IPS-18a (cell line): Measurements from ENCODE around the gene KCNH1.

Experiments
- H3K27ac ChIP-seq: one replicate; pipeline ENCODE4 v1.5.1; 2013; ENCODE audit warnings: low read length
- H3K27me3 ChIP-seq: one replicate; pipeline ENCODE4 v1.6.1; 2013; ENCODE audit warnings: mild to moderate bottlenecking, low read length; ENCODE audit not compliant: control insufficient read depth, insufficient read depth
- H3K36me3 ChIP-seq: one replicate; pipeline ENCODE4 v1.6.1; 2013; ENCODE audit warnings: low read depth, low read length; ENCODE audit not compliant: control insufficient read depth
- H3K4me1 ChIP-seq: one replicate; pipeline ENCODE4 v1.6.1; 2013; ENCODE audit warnings: low read depth, low read length; ENCODE audit not compliant: control insufficient read depth
- H3K4me3 ChIP-seq: one replicate; pipeline ENCODE4 v1.5.1; 2013; ENCODE audit warnings: low read length
- H3K9ac ChIP-seq: one replicate; pipeline ENCODE4 v1.6.1; 2013; ENCODE audit warnings: mild to moderate bottlenecking, low read length, moderate library complexity
- H3K9me3 ChIP-seq: one replicate; pipeline ENCODE4 v1.6.1; 2013; ENCODE audit warnings: low read depth, low read length; ENCODE audit not compliant: control insufficient read depth

KCNH1 gene

DNA sequence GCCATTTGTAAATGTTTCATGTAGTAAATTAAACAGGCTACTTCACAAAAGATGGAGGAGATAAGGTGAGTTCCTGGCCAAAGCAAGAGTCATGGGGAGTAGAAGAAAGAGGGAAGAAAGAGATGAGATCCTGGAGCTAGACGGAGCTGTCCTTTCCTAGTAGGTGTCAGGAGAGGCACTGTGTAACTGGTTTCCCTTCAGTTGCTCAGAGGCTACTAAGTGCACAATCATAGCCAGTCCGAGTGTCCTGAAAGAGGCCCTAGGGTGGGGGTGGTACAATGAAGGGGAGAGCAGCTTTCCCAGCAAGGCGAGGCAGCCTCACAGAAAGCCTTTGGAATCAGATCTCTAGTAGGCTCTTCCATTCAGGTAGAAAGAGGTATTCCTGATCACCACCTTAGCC lies 390.9 kb downstream of the KCNH1 start:
- H3K4me1 ChIP-seq = no peaks in the 10 kb centered on the region
- no peaks in the 10 kb centered on the region for H3K36me3 ChIP-seq
- H3K9ac ChIP-seq = no peak overlapping the region
- H3K9me3 ChIP-seq = no peaks in the 10 kb centered on the region
- H3K27ac ChIP-seq = no peak overlapping the region
- no peaks in the 10 kb centered on the region for H3K27me3 ChIP-seq
- H3K4me3 ChIP-seq = no peak overlapping the region

GRCh38 chr1:210741564-210741963 lies 392.4 kb downstream of the KCNH1 start:
- H3K36me3 ChIP-seq = no peaks in the 10 kb centered on the region
- no peaks in the 10 kb centered on the region for H3K27me3 ChIP-seq
- H3K4me3 ChIP-seq = no peak overlapping the region
- H3K4me1 ChIP-seq = no peaks in the 10 kb centered on the region
- H3K27ac ChIP-seq = no peak overlapping the region
- no peaks in the 10 kb centered on the region for H3K9me3 ChIP-seq
- no peak overlapping the region for H3K9ac ChIP-seq

DNA sequence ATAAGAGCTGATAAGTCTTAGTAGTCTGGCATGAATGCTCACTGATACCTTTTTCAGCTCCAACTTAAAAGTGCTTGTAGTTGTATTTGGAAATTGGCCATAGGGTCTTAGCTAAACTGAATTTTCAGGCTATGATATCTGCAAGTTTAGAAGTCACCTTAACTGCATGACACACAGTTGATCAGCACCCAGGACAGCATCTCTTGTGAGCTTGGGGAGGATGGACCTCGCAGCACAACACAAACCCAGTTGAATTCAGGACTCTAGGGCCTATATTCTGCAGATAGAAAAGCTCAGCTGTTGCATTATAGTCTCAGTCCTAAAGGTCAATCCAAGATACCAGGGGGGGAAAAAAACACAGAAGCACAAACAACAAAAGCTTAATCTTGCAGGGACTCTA lies 394.3 kb downstream of the KCNH1 start:
- H3K9ac ChIP-seq = no peak overlapping the region
- H3K27me3 ChIP-seq = no peaks in the 10 kb centered on the region
- no peak overlapping the region for H3K4me3 ChIP-seq
- H3K9me3 ChIP-seq = no peaks in the 10 kb centered on the region
- no peak overlapping the region for H3K27ac ChIP-seq
- H3K4me1 ChIP-seq = no peaks in the 10 kb centered on the region
- H3K36me3 ChIP-seq = no peaks in the 10 kb centered on the region

DNA sequence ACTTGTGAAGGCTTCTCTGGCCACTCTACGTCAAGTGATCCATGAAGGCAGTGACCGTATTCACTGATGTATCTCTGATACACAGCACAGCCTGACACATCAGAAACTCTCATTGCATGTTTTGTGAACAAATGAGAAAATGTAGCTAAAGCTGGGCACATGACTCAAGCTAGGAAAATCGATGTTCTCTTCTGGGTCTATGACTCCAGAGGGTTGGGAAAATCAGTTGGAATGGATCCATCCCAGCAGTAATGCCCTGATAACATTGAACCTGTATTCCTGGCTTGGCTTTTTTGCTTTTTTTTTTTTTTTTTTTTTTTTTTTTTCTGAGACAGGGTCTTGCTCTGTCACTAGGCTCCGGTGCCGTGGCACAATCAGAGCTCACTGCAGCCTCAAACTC lies 395.7 kb downstream of the KCNH1 start:
- Histone ChIP-seq H3K9ac (no peak overlapping the region), H3K4me1 (no peaks in the 10 kb centered on the region), H3K9me3 (no peaks in the 10 kb centered on the region), H3K4me3 (no peak overlapping the region), H3K27me3 (no peaks in the 10 kb centered on the region), H3K27ac (no peak overlapping the region), H3K36me3 (no peaks in the 10 kb centered on the region)

GRCh38 chr1:210736713-210737112 lies 397.2 kb downstream of the KCNH1 start:
- Histone ChIP-seq H3K9ac (no peak overlapping the region), H3K27ac (no peak overlapping the region), H3K9me3 (no peaks in the 10 kb centered on the region), H3K27me3 (no peaks in the 10 kb centered on the region), H3K4me1 (no peaks in the 10 kb centered on the region), H3K4me3 (no peak overlapping the region), H3K36me3 (no peaks in the 10 kb centered on the region)

DNA sequence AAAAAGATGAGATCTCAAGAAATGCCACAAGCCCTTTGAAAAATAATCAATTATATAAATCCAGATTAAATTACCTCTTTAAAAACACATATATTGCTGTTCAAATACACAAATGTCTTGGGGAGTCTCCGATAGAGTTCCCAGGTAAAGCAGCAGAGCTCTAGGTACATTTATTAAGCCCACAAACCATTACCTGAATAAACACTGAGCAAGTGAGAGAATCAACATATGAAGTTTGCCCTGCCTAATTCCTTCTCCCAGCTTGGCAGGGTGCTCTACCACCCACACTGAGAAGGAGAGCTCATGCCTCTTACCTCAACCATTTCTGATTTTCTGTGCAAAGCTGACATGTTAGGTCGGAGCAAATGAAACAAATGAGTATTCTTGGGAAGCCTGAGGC lies 402.4 kb downstream of the KCNH1 start:
- H3K27ac ChIP-seq = no peak overlapping the region
- H3K4me3 ChIP-seq = no peak overlapping the region
- H3K36me3 ChIP-seq = no peaks in the 10 kb centered on the region
- no peak overlapping the region for H3K9ac ChIP-seq
- H3K4me1 ChIP-seq = no peaks in the 10 kb centered on the region
- H3K9me3 ChIP-seq = no peaks in the 10 kb centered on the region
- no peaks in the 10 kb centered on the region for H3K27me3 ChIP-seq

DNA sequence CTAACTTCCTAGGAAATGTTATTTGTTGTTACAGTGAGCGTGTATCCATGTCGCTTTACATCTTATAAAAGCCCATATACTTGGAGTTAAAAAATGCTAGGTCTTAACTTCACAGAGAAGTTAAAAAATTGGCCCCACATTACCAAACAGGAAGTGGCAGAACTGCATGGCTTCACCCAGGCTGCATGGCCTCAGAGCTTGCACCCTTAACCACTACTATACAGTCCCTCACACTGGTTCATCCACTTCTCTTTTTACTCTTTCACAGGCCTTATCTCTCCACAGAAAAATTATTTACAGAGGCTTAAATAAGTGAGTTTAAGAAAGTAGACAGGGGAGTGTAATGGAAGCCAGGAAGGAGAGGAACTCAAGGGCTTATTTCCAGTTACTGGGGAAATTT lies 402.8 kb downstream of the KCNH1 start:
- Histone ChIP-seq H3K36me3 (no peaks in the 10 kb centered on the region), H3K4me1 (no peaks in the 10 kb centered on the region), H3K4me3 (no peak overlapping the region), H3K9ac (no peak overlapping the region), H3K9me3 (no peaks in the 10 kb centered on the region), H3K27ac (no peak overlapping the region), H3K27me3 (no peaks in the 10 kb centered on the region)

DNA sequence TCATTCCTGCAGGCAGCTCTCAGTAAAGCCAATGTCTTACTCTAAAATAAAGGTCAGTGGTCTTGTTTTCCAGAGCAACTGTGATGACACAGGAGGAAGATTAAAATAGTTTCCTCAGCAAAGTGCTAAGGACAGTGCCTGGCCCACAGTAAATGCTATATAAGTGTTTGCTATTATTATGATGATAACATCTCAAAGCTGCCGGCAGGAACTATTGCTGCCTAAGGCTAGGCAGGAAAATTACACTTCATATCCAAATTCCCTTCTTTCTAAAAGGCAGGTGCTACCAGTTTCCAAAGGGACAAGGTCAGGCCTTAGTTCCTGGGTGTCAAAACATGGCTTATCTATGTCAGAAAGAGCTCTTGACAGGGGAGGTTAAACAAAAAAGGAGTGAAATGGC lies 403.9 kb downstream of the KCNH1 start:
- H3K36me3 ChIP-seq = no peaks in the 10 kb centered on the region
- H3K4me3 ChIP-seq = no peak overlapping the region
- H3K27me3 ChIP-seq = no peaks in the 10 kb centered on the region
- H3K4me1 ChIP-seq = no peaks in the 10 kb centered on the region
- no peak overlapping the region for H3K9ac ChIP-seq
- no peak overlapping the region for H3K27ac ChIP-seq
- H3K9me3 ChIP-seq = no peaks in the 10 kb centered on the region

GRCh38 chr1:210728437-210729149 lies 405.4 kb downstream of the KCNH1 start:
- Histone ChIP-seq H3K9me3 (no peaks in the 10 kb centered on the region), H3K9ac (no peak overlapping the region), H3K27me3 (no peaks in the 10 kb centered on the region), H3K36me3 (no peaks in the 10 kb centered on the region), H3K4me1 (no peaks in the 10 kb centered on the region), H3K4me3 (no peak overlapping the region), H3K27ac (no peak overlapping the region)

DNA sequence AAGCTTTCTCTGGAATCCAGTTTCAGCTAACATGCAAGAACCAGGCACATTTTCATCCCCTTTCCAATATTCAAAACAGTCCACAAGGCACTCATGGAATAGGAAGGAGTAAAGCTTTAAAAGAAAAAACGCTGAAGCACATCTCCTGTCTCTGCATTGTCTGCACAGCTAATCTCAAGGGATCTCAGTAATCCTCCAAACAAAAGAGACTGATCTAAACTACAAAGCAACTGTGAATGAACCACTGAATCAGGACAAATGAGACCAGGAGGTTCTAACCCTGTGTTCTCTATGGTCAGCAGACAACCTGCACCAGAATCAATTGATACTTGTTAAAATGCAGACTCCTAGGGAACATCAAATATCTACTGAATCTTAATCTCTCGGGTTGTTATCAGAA lies 406.2 kb downstream of the KCNH1 start:
- H3K9me3 ChIP-seq = no peaks in the 10 kb centered on the region
- no peaks in the 10 kb centered on the region for H3K4me1 ChIP-seq
- no peaks in the 10 kb centered on the region for H3K27me3 ChIP-seq
- H3K27ac ChIP-seq = no peak overlapping the region
- H3K9ac ChIP-seq = no peak overlapping the region
- H3K36me3 ChIP-seq = no peaks in the 10 kb centered on the region
- no peak overlapping the region for H3K4me3 ChIP-seq

DNA sequence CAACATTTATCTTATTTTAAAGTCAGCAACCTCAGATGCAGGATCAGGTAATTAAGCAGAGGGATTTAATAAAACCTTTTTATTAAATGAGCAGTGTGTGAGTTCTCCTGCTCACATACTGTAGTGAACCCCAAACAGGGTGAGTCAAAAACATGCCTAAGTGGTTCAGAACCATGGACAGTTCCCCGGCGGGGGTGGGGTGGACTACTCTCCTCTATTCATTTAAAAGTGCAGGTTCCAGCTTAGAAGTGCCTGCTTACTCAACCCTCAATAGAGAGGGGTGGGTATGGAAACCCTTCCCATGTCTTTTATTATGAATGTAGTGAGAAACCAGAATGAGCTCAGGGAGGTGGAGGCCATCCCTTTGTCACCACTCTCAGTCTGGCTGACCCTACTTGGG lies 407.3 kb downstream of the KCNH1 start:
- Histone ChIP-seq H3K4me1 (no peaks in the 10 kb centered on the region), H3K27me3 (no peaks in the 10 kb centered on the region), H3K9me3 (no peaks in the 10 kb centered on the region), H3K9ac (no peak overlapping the region), H3K36me3 (no peaks in the 10 kb centered on the region), H3K27ac (no peak overlapping the region), H3K4me3 (no peak overlapping the region)

GRCh38 chr1:210724768-210725167 lies 409.2 kb downstream of the KCNH1 start:
- H3K9me3 ChIP-seq = no peaks in the 10 kb centered on the region
- no peaks in the 10 kb centered on the region for H3K4me1 ChIP-seq
- no peak overlapping the region for H3K4me3 ChIP-seq
- H3K27me3 ChIP-seq = no peaks in the 10 kb centered on the region
- no peak overlapping the region for H3K27ac ChIP-seq
- H3K9ac ChIP-seq = no peak overlapping the region
- H3K36me3 ChIP-seq = no peaks in the 10 kb centered on the region
